ENCODE measurements around the gene ADAMTS17. TPM values are rescaled to one million over a fixed set of nuclear protein-coding genes. Genes with fewer than 3 reads are reported as not detected.

Gene ADAMTS17
- total and polyA plus RNA-seq, 4 donors = 0.28 to 46.9 (median 9.1) TPM

GRCh38 chr15:99976811-99977271 lies 364.9 kb downstream of the ADAMTS17 start:
- H3K27me3 ChIP-seq (ENCODE audit: control insufficient read depth in 4 of 4, insufficient read depth in 4 of 4, low read length in 3 of 4) = no peaks in the 10 kb centered on the region
- no peak overlapping the region for H3K9ac ChIP-seq (ENCODE audit: low read depth in 1 of 2, low read length in 2 of 2)
- no peaks in the 10 kb centered on the region for H3K4me1 ChIP-seq (ENCODE audit: control insufficient read depth in 4 of 4, insufficient read depth in 4 of 4, low read length in 3 of 4)
- peaks cover 0 to 17% (median 0%) of the 10 kb centered on the region in 4 donors for H3K36me3 ChIP-seq (ENCODE audit: control insufficient read depth in 4 of 4, insufficient read depth in 3 of 4, low read depth in 1 of 4, low read length in 3 of 4)
- WGBS = 85% methylated on average over 9 of the region's 9 CpGs
- H3K9me3 ChIP-seq (ENCODE audit: control insufficient read depth in 4 of 4, low read length in 3 of 4) = no peaks in the 10 kb centered on the region
- TF ChIP-seq EGR1 (IDR thresholded peaks at IDR 0.05; ENCODE audit: low read depth in 2 of 2) (no peak), FOXA2 (IDR thresholded peaks at IDR 0.05) (no peak), ATF3 (IDR thresholded peaks at IDR 0.05) (no peak), GABPA (IDR thresholded peaks at IDR 0.05 in 1 of 2, conservative IDR thresholded peaks at IDR 0.05 in 1 of 2) (no peak)
- DNase-seq (ENCODE audit: low spot score) = no peak
- H3K27ac ChIP-seq (ENCODE audit: low read depth in 1 of 2, low read length in 2 of 2) = no peak overlapping the region
- H3K4me3 ChIP-seq (ENCODE audit: low read depth in 1 of 3, low read length in 3 of 3) = no peak overlapping the region

DNA sequence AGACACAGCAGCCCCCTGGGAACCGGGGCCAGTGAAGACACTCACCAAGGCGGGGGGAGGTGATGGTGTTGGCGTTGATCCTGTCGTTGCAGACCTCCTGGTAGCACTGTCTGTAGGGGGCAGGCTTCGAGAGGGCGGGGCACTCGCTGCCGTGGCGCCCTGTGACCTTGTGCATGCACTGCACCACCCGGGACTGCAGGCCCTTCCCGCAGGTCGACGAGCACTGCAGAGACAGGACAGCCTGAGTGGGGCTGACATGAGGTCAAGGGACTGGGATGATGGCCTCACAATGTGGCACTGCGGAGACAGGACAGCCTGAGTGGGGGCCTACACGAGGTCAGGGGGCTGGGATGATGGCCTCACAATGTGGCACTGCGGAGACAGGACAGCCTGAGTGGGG lies 365.8 kb downstream of the ADAMTS17 start:
- H3K4me3 ChIP-seq (ENCODE audit: low read depth in 1 of 3, low read length in 3 of 3) = no peak overlapping the region
- H3K36me3 ChIP-seq (ENCODE audit: control insufficient read depth in 4 of 4, insufficient read depth in 3 of 4, low read depth in 1 of 4, low read length in 3 of 4) = peaks cover 0 to 17% (median 0%) of the 10 kb centered on the region in 4 donors
- no peak overlapping the region for H3K9ac ChIP-seq (ENCODE audit: low read depth in 1 of 2, low read length in 2 of 2)
- no peak overlapping the region for H3K27ac ChIP-seq (ENCODE audit: low read depth in 1 of 2, low read length in 2 of 2)
- H3K9me3 ChIP-seq (ENCODE audit: control insufficient read depth in 4 of 4, low read length in 3 of 4) = no peaks in the 10 kb centered on the region
- TF ChIP-seq SP1 (IDR thresholded peaks at IDR 0.05) (no peak), FOXA2 (IDR thresholded peaks at IDR 0.05) (no peak), FOXA1 (IDR thresholded peaks at IDR 0.05) (no peak), JUND (IDR thresholded peaks at IDR 0.05) (no peak), RXRA (IDR thresholded peaks at IDR 0.05) (no peak), HNF4A (conservative IDR thresholded peaks at IDR 0.05) (no peak), TAF1 (conservative IDR thresholded peaks at IDR 0.05) (no peak), YY1 (IDR thresholded peaks at IDR 0.05) (no peak), RAD21 (IDR thresholded peaks at IDR 0.05) (no peak), CTCF (IDR thresholded peaks at IDR 0.05; ENCODE audit: low read depth, low read length, missing input control) (no peak), ATF3 (IDR thresholded peaks at IDR 0.05) (no peak), EGR1 (IDR thresholded peaks at IDR 0.05; ENCODE audit: low read depth in 2 of 2) (no peak), HNF4G (IDR thresholded peaks at IDR 0.05) (no peak)
- TF ChIP-seq, protein P1, sequence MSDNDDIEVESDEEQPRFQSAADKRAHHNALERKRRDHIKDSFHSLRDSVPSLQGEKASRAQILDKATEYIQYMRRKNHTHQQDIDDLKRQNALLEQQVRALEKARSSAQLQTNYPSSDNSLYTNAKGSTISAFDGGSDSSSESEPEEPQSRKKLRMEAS (IDR thresholded peaks at IDR 0.05) = no peak
- TF ChIP-seq, protein P2, sequence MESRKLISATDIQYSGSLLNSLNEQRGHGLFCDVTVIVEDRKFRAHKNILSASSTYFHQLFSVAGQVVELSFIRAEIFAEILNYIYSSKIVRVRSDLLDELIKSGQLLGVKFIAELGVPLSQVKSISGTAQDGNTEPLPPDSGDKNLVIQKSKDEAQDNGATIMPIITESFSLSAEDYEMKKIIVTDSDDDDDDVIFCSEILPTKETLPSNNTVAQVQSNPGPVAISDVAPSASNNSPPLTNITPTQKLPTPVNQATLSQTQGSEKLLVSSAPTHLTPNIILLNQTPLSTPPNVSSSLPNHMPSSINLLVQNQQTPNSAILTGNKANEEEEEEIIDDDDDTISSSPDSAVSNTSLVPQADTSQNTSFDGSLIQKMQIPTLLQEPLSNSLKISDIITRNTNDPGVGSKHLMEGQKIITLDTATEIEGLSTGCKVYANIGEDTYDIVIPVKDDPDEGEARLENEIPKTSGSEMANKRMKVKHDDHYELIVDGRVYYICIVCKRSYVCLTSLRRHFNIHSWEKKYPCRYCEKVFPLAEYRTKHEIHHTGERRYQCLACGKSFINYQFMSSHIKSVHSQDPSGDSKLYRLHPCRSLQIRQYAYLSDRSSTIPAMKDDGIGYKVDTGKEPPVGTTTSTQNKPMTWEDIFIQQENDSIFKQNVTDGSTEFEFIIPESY (IDR thresholded peaks at IDR 0.05) = no peak
- DNase-seq (ENCODE audit: low spot score) = no peak
- no peaks in the 10 kb centered on the region for H3K27me3 ChIP-seq (ENCODE audit: control insufficient read depth in 4 of 4, insufficient read depth in 4 of 4, low read length in 3 of 4)
- H3K4me1 ChIP-seq (ENCODE audit: control insufficient read depth in 4 of 4, insufficient read depth in 4 of 4, low read length in 3 of 4) = no peaks in the 10 kb centered on the region
- 90% methylated on average over 16 of the region's 16 CpGs for WGBS
